IMR-90 (cell line): ENCODE measurements around the gene SMCO4.

ENCODE experiments used
- CTCF ChIP-seq: conservative IDR thresholded peaks from 2 replicates; pipeline ENCODE4 v1.5.1; 2012; ENCODE audit warnings: mild to moderate bottlenecking, low read depth, low read length, improper control_type of control experiment
- POLR2A ChIP-seq: IDR thresholded peaks from 2 replicates; pipeline ENCODE4 v1.6.1; 2012; ENCODE audit warnings: mild to moderate bottlenecking, low read depth, low read length
- SMC3 ChIP-seq: fragments of 150-350 bp; IDR thresholded peaks from 2 replicates; pipeline ENCODE4 v1.6.1; 2016; ENCODE audit warnings: low read depth, mild to moderate bottlenecking, antibody characterized with exemption, low read length, moderate library complexity

- TF ChIP-seq SMC3 (no peak), POLR2A (no peak), CTCF (no peak)
Observed at GRCh38 chr11:93520726-93521509, 22.3 kb downstream of the SMCO4 start.
